Sigmoid colon (tissue), 7 donors: ENCODE measurements around the gene MXRA8. TPM values are rescaled to one million over a fixed set of nuclear protein-coding genes. Genes with fewer than 3 reads are reported as not detected.
A peak's percentile ranks its signal among the peaks of the same experiment; 100 is the strongest.

Source experiments
- DNase-seq: peaks from one replicate; pipeline ENCODE4 v3.0.0-alpha.2; 2019
- H3K27ac ChIP-seq, 4 donors: fragments of 200-600 bp; sonication (generic); one replicate each; pipeline ENCODE4 v1.5.1; 2016 to 2019; ENCODE audit warnings: mild to moderate bottlenecking in 1 of 4
- H3K27me3 ChIP-seq, 3 donors: fragments of 200-600 bp; sonication (generic); one replicate each; pipeline ENCODE4 v1.5.1; 2019; ENCODE audit warnings: mild to moderate bottlenecking in 1 of 3
- H3K36me3 ChIP-seq, 4 donors: fragments of 200-600 bp; sonication (generic); one replicate each; pipeline ENCODE4 v1.5.1; 2016 to 2019
- H3K4me1 ChIP-seq, 4 donors: fragments of 200-600 bp; sonication (generic); one replicate each; pipeline ENCODE4 v1.5.1; 2017 to 2019
- H3K4me3 ChIP-seq, 4 donors: fragments of 200-600 bp; sonication (generic); one replicate each; pipeline ENCODE4 v1.5.1; 2017 to 2019; ENCODE audit warnings: mild to moderate bottlenecking in 2 of 4, moderate library complexity in 1 of 4
- H3K9me3 ChIP-seq, 4 donors: fragments of 200-600 bp in 3 of 4; sonication (generic) in 3 of 4; one replicate each; pipeline versions ENCODE4 v1.5.1 to v1.6.1; 2013 to 2019
- EP300 ChIP-seq, 4 donors: sonication (generic); formaldehyde crosslinking; IDR thresholded peaks; one replicate each; pipeline ENCODE4 v1.6.1; 2017; ENCODE audit warnings: antibody characterized with exemption in 4 of 4
- POLR2A ChIP-seq, 2 donors: fragments of 450-650 bp; IDR thresholded peaks; one replicate each; pipeline ENCODE4 v1.6.1; 2016; ENCODE audit warnings: antibody characterized with exemption in 2 of 2, mild to moderate bottlenecking in 2 of 2, moderate library complexity in 2 of 2
- POLR2AphosphoS5 ChIP-seq, 4 donors: sonication (generic); formaldehyde crosslinking; IDR thresholded peaks; one replicate each; pipeline ENCODE4 v1.6.1; 2017; ENCODE audit warnings: antibody characterized with exemption in 4 of 4
- WGBS, 2 donors: extraction: QIAGEN DNeasy Blood & Tissue Kit; methylation state at CpG; one replicate each; pipeline ENCODE4 v1.1.7; 2013; 5-methylcytosine and 5-hydroxymethylcytosine counted together
- intact Hi-C: fragments of 100-400 bp; cut with DNase I; formaldehyde crosslinking; loops from one replicate; pipeline ENCODE4 v1.15.1; 2023
- polyA plus RNA-seq, 3 donors: library from polyadenylated mRNA; stranded (reverse); fragments of 200-250 nt; gene quantifications; one replicate each; pipeline ENCODE4 v1.2.3, GENCODE V29; 2013
- total RNA-seq, 4 donors: library from RNA; depleted of rRNA; stranded (reverse); fragments of >200 nt; gene quantifications; one replicate each; pipeline ENCODE4 v1.1.0, GENCODE V29; 2016
- TF ChIP-seq, protein P1 (sequence below), 4 experiments: fragments of 450-650 bp in 3 of 4; fragments of 200-600 bp in 1 of 4; IDR thresholded peaks; one replicate each; pipeline ENCODE4 v1.5.1; 2016 to 2019; ENCODE audit warnings: antibody characterized with exemption in 4 of 4, mild to moderate bottlenecking in 3 of 4, moderate library complexity in 2 of 4
- donor health status: healthy with polysubstance abuse.
- donor health status: Bipolar disorder and iron deficiency.
- donor health status: healthy.

The MXRA8 gene
- total and polyA plus RNA-seq, 7 donors = 2.8 to 234 (median 78.8) TPM

DNA sequence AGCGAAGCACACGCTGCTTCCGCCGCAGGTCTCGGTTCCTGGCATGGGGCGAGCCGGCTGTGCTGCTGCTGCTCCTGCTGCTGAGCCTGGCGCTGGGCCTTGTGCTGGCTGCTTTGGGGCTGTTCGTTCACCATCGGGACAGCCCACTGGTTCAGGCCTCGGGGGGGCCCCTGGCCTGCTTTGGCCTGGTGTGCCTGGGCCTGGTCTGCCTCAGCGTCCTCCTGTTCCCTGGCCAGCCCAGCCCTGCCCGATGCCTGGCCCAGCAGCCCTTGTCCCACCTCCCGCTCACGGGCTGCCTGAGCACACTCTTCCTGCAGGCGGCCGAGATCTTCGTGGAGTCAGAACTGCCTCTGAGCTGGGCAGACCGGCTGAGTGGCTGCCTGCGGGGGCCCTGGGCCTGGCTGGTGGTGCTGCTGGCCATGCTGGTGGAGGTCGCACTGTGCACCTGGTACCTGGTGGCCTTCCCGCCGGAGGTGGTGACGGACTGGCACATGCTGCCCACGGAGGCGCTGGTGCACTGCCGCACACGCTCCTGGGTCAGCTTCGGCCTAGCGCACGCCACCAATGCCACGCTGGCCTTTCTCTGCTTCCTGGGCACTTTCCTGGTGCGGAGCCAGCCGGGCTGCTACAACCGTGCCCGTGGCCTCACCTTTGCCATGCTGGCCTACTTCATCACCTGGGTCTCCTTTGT lies 24.7 kb downstream of the MXRA8 start:
- intact Hi-C loops = no loop called here
- TF ChIP-seq POLR2AphosphoS5 (IDR thresholded peaks at IDR 0.05) (peak in 1 of 4 donors; percentile 18), EP300 (IDR thresholded peaks at IDR 0.05) (no peak), POLR2A (IDR thresholded peaks at IDR 0.05) (no peak)
- TF ChIP-seq, protein P1, sequence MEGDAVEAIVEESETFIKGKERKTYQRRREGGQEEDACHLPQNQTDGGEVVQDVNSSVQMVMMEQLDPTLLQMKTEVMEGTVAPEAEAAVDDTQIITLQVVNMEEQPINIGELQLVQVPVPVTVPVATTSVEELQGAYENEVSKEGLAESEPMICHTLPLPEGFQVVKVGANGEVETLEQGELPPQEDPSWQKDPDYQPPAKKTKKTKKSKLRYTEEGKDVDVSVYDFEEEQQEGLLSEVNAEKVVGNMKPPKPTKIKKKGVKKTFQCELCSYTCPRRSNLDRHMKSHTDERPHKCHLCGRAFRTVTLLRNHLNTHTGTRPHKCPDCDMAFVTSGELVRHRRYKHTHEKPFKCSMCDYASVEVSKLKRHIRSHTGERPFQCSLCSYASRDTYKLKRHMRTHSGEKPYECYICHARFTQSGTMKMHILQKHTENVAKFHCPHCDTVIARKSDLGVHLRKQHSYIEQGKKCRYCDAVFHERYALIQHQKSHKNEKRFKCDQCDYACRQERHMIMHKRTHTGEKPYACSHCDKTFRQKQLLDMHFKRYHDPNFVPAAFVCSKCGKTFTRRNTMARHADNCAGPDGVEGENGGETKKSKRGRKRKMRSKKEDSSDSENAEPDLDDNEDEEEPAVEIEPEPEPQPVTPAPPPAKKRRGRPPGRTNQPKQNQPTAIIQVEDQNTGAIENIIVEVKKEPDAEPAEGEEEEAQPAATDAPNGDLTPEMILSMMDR (IDR thresholded peaks at IDR 0.05) = no peak
- Histone ChIP-seq H3K27me3 (no peaks in the 10 kb centered on the region), H3K27ac (no peak overlapping the region), H3K36me3 (peaks cover 8 to 32% (median 13%) of the 10 kb centered on the region in 4 donors), H3K4me1 (peaks cover 0 to 7% (median 6%) of the 10 kb centered on the region in 4 donors), H3K9me3 (no peaks in the 10 kb centered on the region), H3K4me3 (no peak overlapping the region)
- WGBS, 2 donors = 60 to 90% methylated on average over 36 of the region's 36 CpGs
- no peak for DNase-seq

DNA sequence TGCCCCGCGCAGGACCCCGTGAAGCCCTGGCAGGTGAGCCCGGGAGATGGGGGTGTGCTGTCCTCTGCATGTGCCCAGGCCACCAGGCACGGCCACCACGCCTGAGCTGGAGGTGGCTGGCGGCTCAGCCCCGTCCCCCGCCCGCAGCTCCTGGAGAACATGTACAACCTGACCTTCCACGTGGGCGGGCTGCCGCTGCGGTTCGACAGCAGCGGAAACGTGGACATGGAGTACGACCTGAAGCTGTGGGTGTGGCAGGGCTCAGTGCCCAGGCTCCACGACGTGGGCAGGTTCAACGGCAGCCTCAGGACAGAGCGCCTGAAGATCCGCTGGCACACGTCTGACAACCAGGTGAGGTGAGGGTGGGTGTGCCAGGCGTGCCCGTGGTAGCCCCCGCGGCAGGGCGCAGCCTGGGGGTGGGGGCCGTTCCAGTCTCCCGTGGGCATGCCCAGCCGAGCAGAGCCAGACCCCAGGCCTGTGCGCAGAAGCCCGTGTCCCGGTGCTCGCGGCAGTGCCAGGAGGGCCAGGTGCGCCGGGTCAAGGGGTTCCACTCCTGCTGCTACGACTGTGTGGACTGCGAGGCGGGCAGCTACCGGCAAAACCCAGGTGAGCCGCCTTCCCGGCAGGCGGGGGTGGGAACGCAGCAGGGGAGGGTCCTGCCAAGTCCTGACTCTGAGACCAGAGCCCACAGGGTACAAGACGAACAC lies 25.4 kb downstream of the MXRA8 start:
- no peak overlapping the region for H3K27ac ChIP-seq
- 19 to 77% methylated on average over 48 of the region's 48 CpGs for WGBS, 2 donors

DNA sequence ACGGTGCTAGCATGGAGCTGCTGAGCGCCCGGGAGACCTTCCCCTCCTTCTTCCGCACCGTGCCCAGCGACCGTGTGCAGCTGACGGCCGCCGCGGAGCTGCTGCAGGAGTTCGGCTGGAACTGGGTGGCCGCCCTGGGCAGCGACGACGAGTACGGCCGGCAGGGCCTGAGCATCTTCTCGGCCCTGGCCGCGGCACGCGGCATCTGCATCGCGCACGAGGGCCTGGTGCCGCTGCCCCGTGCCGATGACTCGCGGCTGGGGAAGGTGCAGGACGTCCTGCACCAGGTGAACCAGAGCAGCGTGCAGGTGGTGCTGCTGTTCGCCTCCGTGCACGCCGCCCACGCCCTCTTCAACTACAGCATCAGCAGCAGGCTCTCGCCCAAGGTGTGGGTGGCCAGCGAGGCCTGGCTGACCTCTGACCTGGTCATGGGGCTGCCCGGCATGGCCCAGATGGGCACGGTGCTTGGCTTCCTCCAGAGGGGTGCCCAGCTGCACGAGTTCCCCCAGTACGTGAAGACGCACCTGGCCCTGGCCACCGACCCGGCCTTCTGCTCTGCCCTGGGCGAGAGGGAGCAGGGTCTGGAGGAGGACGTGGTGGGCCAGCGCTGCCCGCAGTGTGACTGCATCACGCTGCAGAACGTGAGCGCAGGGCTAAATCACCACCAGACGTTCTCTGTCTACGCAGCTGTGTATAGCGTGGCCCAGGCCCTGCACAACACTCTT lies 26.2 kb downstream of the MXRA8 start:
- Histone ChIP-seq H3K27ac (no peak overlapping the region), H3K4me3 (no peak overlapping the region), H3K36me3 (peaks cover 0 to 32% (median 13%) of the 10 kb centered on the region in 4 donors), H3K9me3 (no peaks in the 10 kb centered on the region), H3K27me3 (no peaks in the 10 kb centered on the region), H3K4me1 (peaks cover 0 to 7% (median 6%) of the 10 kb centered on the region in 4 donors)
- TF ChIP-seq EP300 (IDR thresholded peaks at IDR 0.05) = no peak
- DNase-seq = no peak
- WGBS, 2 donors = 64 to 88% methylated on average over 57 of the region's 57 CpGs
- intact Hi-C loops = no loop called here

More for the DNA sequence above, 25.4 kb downstream of the MXRA8 start:
- Histone ChIP-seq H3K4me1 (peaks cover 0 to 7% (median 6%) of the 10 kb centered on the region in 4 donors), H3K36me3 (peaks cover 1 to 32% (median 9%) of the 10 kb centered on the region in 4 donors), H3K9me3 (no peaks in the 10 kb centered on the region), H3K27me3 (no peaks in the 10 kb centered on the region), H3K4me3 (no peak overlapping the region)
- DNase-seq = no peak
- intact Hi-C loops = no loop called here
- TF ChIP-seq, protein P1 (IDR thresholded peaks at IDR 0.05) = no peak
- no peak for TF ChIP-seq EP300 (IDR thresholded peaks at IDR 0.05)
- no peak for TF ChIP-seq POLR2AphosphoS5 (IDR thresholded peaks at IDR 0.05)
- TF ChIP-seq POLR2A (IDR thresholded peaks at IDR 0.05) = no peak

DNA sequence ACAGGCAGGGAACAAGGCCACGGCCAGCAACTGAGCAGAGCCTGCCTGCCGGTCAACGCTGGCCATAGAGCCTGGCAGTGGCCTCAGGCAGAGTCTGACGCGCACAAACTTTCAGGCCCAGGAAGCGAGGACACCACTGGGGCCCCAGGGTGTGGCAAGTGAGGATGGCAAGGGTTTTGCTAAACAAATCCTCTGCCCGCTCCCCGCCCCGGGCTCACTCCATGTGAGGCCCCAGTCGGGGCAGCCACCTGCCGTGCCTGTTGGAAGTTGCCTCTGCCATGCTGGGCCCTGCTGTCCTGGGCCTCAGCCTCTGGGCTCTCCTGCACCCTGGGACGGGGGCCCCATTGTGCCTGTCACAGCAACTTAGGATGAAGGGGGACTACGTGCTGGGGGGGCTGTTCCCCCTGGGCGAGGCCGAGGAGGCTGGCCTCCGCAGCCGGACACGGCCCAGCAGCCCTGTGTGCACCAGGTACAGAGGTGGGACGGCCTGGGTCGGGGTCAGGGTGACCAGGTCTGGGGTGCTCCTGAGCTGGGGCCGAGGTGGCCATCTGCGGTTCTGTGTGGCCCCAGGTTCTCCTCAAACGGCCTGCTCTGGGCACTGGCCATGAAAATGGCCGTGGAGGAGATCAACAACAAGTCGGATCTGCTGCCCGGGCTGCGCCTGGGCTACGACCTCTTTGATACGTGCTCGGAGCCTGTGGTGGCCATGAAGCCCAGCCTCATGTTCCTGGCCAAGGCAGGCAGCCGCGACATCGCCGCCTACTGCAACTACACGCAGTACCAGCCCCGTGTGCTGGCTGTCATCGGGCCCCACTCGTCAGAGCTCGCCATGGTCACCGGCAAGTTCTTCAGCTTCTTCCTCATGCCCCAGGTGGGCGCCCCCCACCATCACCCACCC lies 27.0 kb downstream of the MXRA8 start, which contains the start of gene TAS1R3:
TSS of gene TAS1R3 (plus strand) at position 213 of the 898 bp plus-strand sequence. CDS start at position 279, 66 bp downstream.
- Histone ChIP-seq H3K36me3 (peaks cover 0 to 31% (median 13%) of the 10 kb centered on the region in 4 donors), H3K27me3 (no peaks in the 10 kb centered on the region), H3K9me3 (no peaks in the 10 kb centered on the region), H3K27ac (no peak within 1 kb of the TSS), H3K4me3 (no peak within 1 kb of the TSS), H3K4me1 (peaks cover 0 to 10% (median 8%) of the 10 kb centered on the region in 4 donors)
- DNase-seq = no peak
- WGBS, 2 donors = 44 to 73% methylated on average over 41 of the region's 41 CpGs
- no peak for TF ChIP-seq POLR2A (IDR thresholded peaks at IDR 0.05)
- TF ChIP-seq, protein P1 (IDR thresholded peaks at IDR 0.05) = no peak
- peak in 1 of 4 donors; percentile 6 for TF ChIP-seq POLR2AphosphoS5 (IDR thresholded peaks at IDR 0.05)
- TF ChIP-seq EP300 (IDR thresholded peaks at IDR 0.05) = no peak
- intact Hi-C loops = no loop called here
